Bronchial epithelial cell (primary cell): ENCODE measurements around the gene NFAM1. TPM values are rescaled to one million over a fixed set of nuclear protein-coding genes. Genes with fewer than 3 reads are reported as not detected.

Experiments used
- DNase-seq: peaks from one replicate; pipeline ENCODE4 v3.0.0-alpha.2; 2010; ENCODE audit warnings: low read depth
- FAIRE-seq: peaks from 2 replicates; lab custom pipeline; 2011; peaks lifted over from hg19 to GRCh38; lab: Jason Lieb, UNC
- H3K27me3 ChIP-seq: 2 replicates; pipeline ENCODE4 v1.5.1; 2011; ENCODE audit warnings: low read length; ENCODE audit not compliant: control insufficient read depth, insufficient read depth
- H3K36me3 ChIP-seq: 2 replicates; pipeline ENCODE4 v1.5.1; 2011; ENCODE audit warnings: low read length; ENCODE audit not compliant: control insufficient read depth, insufficient read depth
- H3K4me3 ChIP-seq: 2 replicates; pipeline ENCODE4 v1.5.1; 2011; ENCODE audit warnings: mild to moderate bottlenecking, low read depth, low read length, control low read depth
- total RNA-seq: library from RNA; depleted of rRNA; stranded (reverse); fragments of >200 nt; gene quantifications from 2 replicates; pipeline ENCODE4 v1.2.1, GENCODE V29; 2014
- TF ChIP-seq, protein P1 (sequence below): IDR thresholded peaks from 2 replicates; pipeline ENCODE4 v1.5.1; 2011; ENCODE audit warnings: mild to moderate bottlenecking, moderate library complexity, low read length, control low read depth, inconsistent platforms; ENCODE audit not compliant: insufficient read depth, severe bottlenecking

Gene NFAM1
- total RNA-seq, 1 donor from 2014 or later = not detected

- no peaks in the 10 kb centered on the region for H3K27me3 ChIP-seq
- TF ChIP-seq, protein P1, sequence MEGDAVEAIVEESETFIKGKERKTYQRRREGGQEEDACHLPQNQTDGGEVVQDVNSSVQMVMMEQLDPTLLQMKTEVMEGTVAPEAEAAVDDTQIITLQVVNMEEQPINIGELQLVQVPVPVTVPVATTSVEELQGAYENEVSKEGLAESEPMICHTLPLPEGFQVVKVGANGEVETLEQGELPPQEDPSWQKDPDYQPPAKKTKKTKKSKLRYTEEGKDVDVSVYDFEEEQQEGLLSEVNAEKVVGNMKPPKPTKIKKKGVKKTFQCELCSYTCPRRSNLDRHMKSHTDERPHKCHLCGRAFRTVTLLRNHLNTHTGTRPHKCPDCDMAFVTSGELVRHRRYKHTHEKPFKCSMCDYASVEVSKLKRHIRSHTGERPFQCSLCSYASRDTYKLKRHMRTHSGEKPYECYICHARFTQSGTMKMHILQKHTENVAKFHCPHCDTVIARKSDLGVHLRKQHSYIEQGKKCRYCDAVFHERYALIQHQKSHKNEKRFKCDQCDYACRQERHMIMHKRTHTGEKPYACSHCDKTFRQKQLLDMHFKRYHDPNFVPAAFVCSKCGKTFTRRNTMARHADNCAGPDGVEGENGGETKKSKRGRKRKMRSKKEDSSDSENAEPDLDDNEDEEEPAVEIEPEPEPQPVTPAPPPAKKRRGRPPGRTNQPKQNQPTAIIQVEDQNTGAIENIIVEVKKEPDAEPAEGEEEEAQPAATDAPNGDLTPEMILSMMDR = no peak
- no peak for DNase-seq
- no peak for FAIRE-seq
- H3K36me3 ChIP-seq = no peaks in the 10 kb centered on the region
- H3K4me3 ChIP-seq = no peak overlapping the region
These were observed 20.7 kb upstream of the NFAM1 start for GRCh38 chr22:42452916-42453315.

DNA sequence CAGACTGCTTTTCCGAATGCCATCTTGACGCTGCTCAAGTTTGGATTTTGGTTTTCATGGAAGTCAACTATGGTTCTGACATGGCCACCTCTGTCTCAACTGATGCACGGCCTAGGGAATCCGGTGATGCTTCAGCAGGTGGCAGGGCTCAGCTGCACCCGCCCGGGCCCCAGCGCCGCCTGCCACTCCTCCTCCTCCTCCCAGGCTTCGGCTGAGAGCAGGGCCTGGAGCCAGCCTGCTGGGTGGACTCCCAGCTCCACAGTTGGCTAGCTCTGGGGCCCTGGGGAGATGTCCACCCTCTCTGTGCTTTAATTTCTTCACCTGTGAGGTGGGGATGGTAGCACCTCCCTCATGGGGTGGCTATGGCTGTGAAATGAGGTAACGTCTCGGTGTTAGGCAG lies 20.3 kb upstream of the NFAM1 start:
- TF ChIP-seq, protein P1 = no peak
- FAIRE-seq (no peak), DNase-seq (no peak)
- H3K36me3 ChIP-seq = no peaks in the 10 kb centered on the region
- no peaks in the 10 kb centered on the region for H3K27me3 ChIP-seq
- no peak overlapping the region for H3K4me3 ChIP-seq

DNA sequence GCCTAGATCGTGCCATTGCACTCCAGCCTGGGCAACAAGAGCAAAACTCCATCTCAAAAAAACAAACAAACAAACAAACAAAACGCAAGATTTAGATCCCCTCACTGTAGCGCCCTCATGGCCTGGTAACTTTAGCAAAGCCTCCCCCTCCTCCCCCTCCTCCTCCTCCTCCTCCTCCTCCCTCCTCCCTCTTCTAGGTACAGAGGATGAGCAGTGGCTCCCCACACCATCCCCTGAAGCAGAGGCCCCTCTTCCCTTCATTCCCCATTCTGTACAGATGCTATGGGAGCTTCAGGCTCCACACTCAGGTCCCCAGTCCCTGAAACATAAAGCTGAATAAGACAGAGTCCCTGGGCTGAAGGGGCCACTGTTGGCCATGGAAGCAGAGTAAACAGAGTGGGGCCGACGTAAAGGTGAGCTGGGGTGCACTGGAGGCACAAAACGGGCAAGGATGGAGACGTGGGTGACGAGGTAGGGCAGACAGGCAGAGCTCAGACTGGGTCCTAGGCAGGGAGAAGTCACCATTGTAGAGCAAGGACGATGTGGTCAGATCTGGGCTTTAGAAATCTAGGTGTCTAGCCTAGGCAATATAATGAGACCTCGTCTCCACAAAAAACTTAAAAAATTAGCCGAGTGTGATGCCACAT lies 19.4 kb upstream of the NFAM1 start:
- Histone ChIP-seq H3K36me3 (no peaks in the 10 kb centered on the region), H3K4me3 (no peak overlapping the region), H3K27me3 (no peaks in the 10 kb centered on the region)
- FAIRE-seq = no peak
- TF ChIP-seq, protein P1 = no peak
- DNase-seq = no peak

GRCh38 chr22:42450862-42451261 lies 18.7 kb upstream of the NFAM1 start:
- FAIRE-seq = no peak
- H3K4me3 ChIP-seq = no peak overlapping the region
- no peaks in the 10 kb centered on the region for H3K36me3 ChIP-seq
- TF ChIP-seq, protein P1 = no peak
- no peak for DNase-seq
- no peaks in the 10 kb centered on the region for H3K27me3 ChIP-seq

DNA sequence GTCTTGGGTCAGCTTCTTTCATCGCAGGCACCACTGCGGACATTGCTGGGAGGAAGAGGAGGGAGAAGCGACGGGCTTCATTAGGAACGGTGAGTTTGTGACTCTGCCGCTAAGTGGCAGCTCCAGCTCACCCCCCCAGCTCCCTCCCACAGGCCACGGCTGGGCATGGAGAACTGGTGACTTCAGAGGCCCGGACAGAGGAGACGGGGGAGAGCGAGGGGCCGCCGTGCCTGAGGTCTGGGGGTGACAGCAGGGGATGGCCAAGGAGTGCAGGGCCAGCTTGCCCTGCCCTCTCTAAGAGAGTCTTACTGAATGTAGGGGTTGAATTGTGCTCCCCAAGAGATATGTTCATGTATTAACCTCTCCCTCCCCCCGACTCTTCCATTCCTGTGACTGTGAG lies 13.9 kb upstream of the NFAM1 start:
- H3K4me3 ChIP-seq = no peak overlapping the region
- TF ChIP-seq, protein P1 = no peak
- H3K27me3 ChIP-seq = no peaks in the 10 kb centered on the region
- no peaks in the 10 kb centered on the region for H3K36me3 ChIP-seq
- DNase-seq = no peak
- FAIRE-seq = no peak
